HG02973 (cell line): ENCODE data around the gene CASTOR1.

ENCODE experiments used
- ATAC-seq: cut with Tn5 transposase; IDR thresholded peaks from one replicate; pipeline ENCODE4 v1.9.1; 2021; ENCODE audit warnings: moderate library complexity; ENCODE audit not compliant: unreplicated experiment

The CASTOR1 gene

GRCh38 chr22:30247561-30247960 lies 41.7 kb downstream of the CASTOR1 start:
- no peak for ATAC-seq

GRCh38 chr22:30246814-30247376 lies 42.4 kb downstream of the CASTOR1 start:
- no peak for ATAC-seq

GRCh38 chr22:30245985-30246813 lies 43.1 kb downstream of the CASTOR1 start, which contains the start of gene LIF:
LIF (minus strand) TSS chr22:30246759; CDS start chr22:30246695, 64 bp downstream.
- ATAC-seq, result no peak

GRCh38 chr22:30245181-30245984 lies 43.9 kb downstream of the CASTOR1 start:
- no peak for ATAC-seq

GRCh38 chr22:30244641-30245040 lies 44.7 kb downstream of the CASTOR1 start:
- ATAC-seq, result no peak

GRCh38 chr22:30244066-30244465 lies 45.2 kb downstream of the CASTOR1 start:
- no peak for ATAC-seq

GRCh38 chr22:30243661-30244060 lies 45.6 kb downstream of the CASTOR1 start:
- no peak for ATAC-seq

GRCh38 chr22:30241576-30242371 lies 47.5 kb downstream of the CASTOR1 start:
- no peak for ATAC-seq

- no peak for ATAC-seq
Measured at GRCh38 chr22:30240541-30241417, 48.5 kb downstream of the CASTOR1 start.

GRCh38 chr22:30239488-30240405 lies 49.6 kb downstream of the CASTOR1 start:
- ATAC-seq, result no peak

GRCh38 chr22:30238661-30239487 lies 50.4 kb downstream of the CASTOR1 start:
- ATAC-seq, result no peak

- ATAC-seq, result no peak
Measured at GRCh38 chr22:30238136-30238535, 51.2 kb downstream of the CASTOR1 start.

GRCh38 chr22:30236875-30237274 lies 52.4 kb downstream of the CASTOR1 start:
- ATAC-seq, result no peak

GRCh38 chr22:30235687-30236170 lies 53.6 kb downstream of the CASTOR1 start:
- ATAC-seq, result no peak
